Measurements from ENCODE around the gene SPATS2L. TPM values are rescaled to one million over a fixed set of nuclear protein-coding genes. Genes with fewer than 3 reads are reported as not detected.

The SPATS2L gene, protein sequence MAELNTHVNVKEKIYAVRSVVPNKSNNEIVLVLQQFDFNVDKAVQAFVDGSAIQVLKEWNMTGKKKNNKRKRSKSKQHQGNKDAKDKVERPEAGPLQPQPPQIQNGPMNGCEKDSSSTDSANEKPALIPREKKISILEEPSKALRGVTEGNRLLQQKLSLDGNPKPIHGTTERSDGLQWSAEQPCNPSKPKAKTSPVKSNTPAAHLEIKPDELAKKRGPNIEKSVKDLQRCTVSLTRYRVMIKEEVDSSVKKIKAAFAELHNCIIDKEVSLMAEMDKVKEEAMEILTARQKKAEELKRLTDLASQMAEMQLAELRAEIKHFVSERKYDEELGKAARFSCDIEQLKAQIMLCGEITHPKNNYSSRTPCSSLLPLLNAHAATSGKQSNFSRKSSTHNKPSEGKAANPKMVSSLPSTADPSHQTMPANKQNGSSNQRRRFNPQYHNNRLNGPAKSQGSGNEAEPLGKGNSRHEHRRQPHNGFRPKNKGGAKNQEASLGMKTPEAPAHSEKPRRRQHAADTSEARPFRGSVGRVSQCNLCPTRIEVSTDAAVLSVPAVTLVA
- total RNA-seq: 60.6 and 65.6 TPM in 2 replicates

DNA sequence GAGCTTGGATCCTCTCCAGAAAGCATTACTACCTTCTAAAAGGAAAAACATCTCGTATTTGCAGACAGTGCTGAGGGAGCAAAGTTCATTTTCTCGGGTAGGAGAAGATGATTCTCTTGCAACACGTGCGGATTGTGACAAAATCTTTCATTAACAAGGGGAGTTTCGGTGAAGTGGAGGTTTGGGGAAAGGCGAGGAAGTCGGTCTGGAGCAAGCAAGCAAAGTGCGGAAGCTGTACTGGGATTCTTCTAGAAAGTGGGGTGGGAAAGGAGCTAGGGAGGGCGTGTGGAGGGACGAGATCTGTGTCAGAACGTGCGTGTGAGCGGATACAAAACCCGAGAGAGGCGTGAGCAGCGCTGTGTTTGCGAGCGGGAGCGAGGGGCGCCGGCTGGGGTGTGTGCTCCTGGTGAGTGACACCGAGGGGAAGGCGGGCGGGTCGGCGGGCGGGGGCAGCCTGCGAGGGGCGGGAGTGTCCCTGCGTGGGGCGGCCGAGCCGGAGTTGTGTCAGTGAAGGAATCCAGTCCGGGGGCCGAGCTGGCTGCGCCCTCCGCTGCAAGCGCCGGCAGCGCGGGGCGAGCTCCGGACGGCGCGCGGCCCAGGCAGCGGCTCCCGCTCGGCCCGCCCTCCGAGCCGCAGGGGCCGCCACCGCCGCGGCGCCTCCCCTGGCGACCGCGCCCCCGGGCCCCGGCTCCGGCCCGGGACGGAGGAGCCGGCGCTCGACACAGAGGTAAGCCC, at the start of gene SPATS2L:
Gene SPATS2L (plus strand): TSS at position 498 of the 735 bp plus-strand sequence. CDS start 82,552 bp downstream, outside the sequence.
- TF ChIP-seq, protein P1, sequence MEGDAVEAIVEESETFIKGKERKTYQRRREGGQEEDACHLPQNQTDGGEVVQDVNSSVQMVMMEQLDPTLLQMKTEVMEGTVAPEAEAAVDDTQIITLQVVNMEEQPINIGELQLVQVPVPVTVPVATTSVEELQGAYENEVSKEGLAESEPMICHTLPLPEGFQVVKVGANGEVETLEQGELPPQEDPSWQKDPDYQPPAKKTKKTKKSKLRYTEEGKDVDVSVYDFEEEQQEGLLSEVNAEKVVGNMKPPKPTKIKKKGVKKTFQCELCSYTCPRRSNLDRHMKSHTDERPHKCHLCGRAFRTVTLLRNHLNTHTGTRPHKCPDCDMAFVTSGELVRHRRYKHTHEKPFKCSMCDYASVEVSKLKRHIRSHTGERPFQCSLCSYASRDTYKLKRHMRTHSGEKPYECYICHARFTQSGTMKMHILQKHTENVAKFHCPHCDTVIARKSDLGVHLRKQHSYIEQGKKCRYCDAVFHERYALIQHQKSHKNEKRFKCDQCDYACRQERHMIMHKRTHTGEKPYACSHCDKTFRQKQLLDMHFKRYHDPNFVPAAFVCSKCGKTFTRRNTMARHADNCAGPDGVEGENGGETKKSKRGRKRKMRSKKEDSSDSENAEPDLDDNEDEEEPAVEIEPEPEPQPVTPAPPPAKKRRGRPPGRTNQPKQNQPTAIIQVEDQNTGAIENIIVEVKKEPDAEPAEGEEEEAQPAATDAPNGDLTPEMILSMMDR (IDR thresholded peaks at IDR 0.05; ENCODE audit: insufficient read depth, low read depth, low read length): no peak
- H3K4me3 ChIP-seq (ENCODE audit: low read depth, low read length): peak within 1 kb of the TSS; percentile 78
- DNase-seq (ENCODE audit: low read depth): peak; percentile 88

DNA sequence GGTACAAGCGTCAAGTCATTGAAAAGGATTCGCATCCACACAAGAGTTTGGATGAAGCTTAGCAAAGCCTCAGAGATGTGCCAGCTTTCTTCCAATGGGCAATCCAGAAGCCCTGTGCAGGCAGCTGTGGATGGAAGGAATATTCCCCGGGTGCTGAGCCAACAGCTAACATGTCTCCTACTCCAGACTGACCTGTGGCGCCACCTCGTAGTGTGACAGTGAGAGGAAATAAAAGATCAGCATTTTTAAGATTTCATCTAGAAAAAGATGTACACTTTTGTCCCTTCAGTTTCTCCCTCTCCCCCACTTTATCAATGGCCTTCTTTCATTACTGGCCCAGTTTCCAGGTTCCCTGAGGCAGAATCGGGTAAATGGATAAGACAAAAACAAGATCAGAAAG, 48.9 kb upstream of the SPATS2L start:
- no peak overlapping the region for H3K4me3 ChIP-seq (ENCODE audit: low read depth, low read length)
- no peak for DNase-seq (ENCODE audit: low read depth)
- TF ChIP-seq, protein P1 (IDR thresholded peaks at IDR 0.05; ENCODE audit: insufficient read depth, low read depth, low read length): no peak

DNA sequence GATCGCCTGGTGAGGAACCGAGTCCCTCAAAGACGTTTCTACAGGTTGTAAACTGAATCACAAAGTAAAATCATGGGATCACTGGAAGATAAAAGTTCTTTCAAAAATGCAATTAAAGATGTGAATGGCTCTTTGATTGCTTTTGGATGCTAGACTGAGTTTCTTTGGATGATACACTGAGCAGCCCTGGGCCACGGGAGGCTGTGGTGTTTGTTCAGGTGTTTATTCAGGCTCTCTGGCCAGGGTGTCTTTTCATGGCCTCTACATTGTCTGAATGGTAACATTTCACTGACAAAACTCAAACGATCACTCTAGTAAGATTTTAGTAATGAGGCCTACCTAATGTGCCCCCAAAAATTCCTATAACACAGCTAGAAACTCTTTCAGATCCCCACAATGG, 48.4 kb upstream of the SPATS2L start:
- H3K4me3 ChIP-seq (ENCODE audit: low read depth, low read length): no peak overlapping the region
- DNase-seq (ENCODE audit: low read depth): no peak
- TF ChIP-seq, protein P1 (IDR thresholded peaks at IDR 0.05; ENCODE audit: insufficient read depth, low read depth, low read length): no peak

DNA sequence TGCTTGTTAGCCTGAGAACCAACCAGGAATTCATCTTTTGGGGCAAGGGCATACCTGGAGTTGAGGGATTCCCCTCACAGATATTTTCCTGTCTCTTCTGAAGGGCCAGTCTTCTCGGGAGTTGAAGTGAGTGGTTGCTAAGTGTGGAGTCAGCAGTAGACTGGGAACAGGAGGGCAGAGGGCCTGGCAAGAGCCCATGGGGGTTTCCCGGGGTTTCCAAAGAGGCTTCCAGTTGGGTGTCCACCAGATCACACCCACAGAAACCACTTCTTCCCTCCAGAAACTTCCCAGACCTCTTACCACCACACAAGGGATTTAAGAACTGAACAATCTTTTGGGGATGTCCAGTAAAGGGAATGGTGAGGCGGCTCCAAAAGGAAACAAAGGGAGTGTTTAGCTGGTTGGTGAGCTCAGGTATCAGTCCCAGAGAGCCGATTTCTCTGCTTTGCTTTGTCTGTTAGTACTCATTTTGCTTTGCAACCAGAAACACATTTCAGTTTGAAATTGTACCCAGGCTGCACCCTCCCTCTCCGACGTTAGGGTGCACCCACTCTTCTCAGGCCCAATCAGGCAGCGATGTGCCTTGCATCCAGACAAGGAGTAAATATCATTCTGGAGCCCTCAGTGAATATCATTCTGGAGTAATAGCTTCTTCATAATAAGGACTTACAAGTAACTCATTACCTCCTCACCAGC, 47.5 kb upstream of the SPATS2L start:
- no peak for DNase-seq (ENCODE audit: low read depth)
- no peak overlapping the region for H3K4me3 ChIP-seq (ENCODE audit: low read depth, low read length)
- TF ChIP-seq, protein P1 (IDR thresholded peaks at IDR 0.05; ENCODE audit: insufficient read depth, low read depth, low read length): no peak

DNA sequence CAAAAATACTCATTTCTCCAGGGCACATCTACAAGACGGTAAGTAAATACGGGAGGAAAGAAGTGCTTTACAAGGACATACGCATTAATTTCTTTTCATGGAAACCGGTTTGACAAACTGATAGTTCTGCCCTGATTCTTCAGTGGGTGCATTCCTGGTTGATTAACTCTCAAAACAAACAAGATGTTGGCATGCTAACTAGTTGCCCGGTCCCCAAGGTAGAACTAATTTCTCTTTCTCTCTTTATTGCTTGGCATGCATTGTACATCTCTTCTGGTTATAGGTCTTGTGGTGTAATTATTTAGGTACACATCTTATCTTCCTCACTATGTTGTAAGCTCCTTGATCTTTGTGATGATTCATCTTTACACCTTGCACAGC, 46.9 kb upstream of the SPATS2L start:
- DNase-seq (ENCODE audit: low read depth): no peak
- TF ChIP-seq, protein P1 (IDR thresholded peaks at IDR 0.05; ENCODE audit: insufficient read depth, low read depth, low read length): no peak
- H3K4me3 ChIP-seq (ENCODE audit: low read depth, low read length): no peak overlapping the region

DNA sequence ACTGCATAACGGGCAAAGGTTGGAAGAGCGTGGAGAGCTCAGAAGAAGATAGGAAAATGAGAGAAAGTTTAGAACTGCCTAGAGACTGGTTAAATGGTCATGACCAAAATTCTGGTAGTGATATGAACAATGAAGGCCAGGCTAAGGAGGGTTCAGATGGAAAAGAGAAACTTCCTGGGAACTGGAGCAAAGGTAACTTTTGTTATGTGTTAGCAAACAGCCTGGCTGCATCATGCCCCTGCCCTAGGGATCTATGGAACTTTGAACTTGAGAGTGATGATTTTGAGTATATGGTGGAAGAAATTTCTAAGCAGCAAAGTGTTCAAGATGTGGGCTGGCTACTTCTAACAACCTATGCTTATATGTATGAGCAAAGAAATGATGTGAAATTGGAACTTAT, 44.4 kb upstream of the SPATS2L start:
- TF ChIP-seq, protein P1 (IDR thresholded peaks at IDR 0.05; ENCODE audit: insufficient read depth, low read depth, low read length): no peak
- no peak overlapping the region for H3K4me3 ChIP-seq (ENCODE audit: low read depth, low read length)
- no peak for DNase-seq (ENCODE audit: low read depth)

All from fibroblast of villous mesenchyme (primary cell).